CD4-positive, alpha-beta T cell treated with Interferon gamma for 1 hour (primary cell): ENCODE measurements around the gene TRIM52.
"Not testable (repeated sequence)": the region's sequence is repeated elsewhere in the genome, so short reads cannot be mapped to it uniquely, and the experiment has no call there.

Experiments
- DNase-seq: peaks from one replicate; pipeline ENCODE4 v3.0.0-alpha.2; 2020

The TRIM52 gene

DNA sequence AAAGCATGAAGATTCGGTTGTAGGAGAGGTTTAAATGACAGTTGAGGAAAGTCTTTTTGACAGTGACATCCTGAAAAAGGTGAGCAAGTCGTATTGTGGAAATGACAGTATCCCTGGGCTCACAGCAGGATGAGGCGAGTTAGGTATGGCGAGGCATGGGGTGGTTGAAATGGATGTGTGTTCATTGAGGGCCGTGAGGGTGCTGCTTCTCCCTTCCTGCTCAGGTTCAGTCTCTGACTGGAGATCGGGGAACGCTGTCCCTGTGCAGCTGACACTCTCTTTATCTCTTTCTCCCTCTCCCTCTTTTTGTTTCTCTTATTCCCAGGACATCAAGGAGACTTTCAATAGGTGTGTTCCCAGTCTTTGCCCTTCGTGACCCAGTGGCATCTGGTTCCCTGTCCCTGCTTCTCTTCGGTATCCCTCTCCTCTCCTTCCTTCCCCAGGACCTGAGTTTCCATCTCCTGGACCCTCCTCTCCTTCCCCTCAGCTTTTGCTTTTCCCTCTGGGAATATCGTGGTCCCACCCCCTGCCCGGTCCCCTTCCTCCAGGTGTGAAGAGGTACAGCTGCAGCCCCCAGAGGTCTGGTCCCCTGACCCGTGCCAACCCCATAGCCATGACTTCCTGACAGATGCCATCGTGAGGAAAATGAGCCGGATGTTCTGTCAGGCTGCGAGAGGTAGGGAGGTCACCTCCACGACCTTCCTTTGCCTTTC lies 27.7 kb downstream of the TRIM52 start:
- DNase-seq: no peak

DNA sequence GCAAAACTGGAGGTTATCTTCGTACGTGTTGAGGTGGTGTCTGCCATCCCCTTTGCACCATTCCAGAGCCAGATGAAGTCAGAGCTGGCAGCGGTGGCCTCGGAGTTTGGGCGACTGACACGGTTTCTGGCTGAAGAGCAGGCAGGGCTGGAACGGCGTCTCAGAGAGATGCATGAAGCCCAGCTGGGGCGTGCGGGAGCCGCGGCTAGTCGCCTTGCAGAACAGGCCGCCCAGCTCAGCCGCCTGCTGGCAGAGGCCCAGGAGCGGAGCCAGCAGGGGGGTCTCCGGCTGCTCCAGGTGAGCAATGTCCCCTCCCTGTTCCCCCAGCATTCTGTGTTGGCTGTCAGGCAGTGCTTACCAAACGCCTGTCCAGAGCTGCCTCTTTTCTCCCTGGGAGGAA lies 28.4 kb downstream of the TRIM52 start:
- no peak for DNase-seq

DNA sequence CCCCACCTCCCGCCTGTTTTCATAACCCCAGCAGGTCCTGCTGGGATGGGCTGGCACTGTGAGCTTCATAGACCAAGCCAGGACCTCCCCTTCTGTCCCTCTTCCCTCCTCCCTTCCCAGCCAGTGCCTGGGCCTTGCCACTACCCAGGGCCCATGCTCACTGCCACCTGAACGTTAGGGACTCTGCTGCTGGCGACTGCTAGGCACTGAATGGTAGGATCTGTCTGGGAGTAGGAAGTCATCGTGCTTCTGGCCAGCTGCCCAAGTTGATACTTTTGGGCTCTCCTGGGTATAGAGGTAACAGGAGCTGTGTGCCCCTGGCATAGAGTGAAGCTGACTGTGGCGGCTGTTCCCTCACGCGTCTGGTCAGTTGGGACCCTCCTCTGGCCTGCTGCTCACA lies 29.5 kb downstream of the TRIM52 start:
- no peak for DNase-seq

DNA sequence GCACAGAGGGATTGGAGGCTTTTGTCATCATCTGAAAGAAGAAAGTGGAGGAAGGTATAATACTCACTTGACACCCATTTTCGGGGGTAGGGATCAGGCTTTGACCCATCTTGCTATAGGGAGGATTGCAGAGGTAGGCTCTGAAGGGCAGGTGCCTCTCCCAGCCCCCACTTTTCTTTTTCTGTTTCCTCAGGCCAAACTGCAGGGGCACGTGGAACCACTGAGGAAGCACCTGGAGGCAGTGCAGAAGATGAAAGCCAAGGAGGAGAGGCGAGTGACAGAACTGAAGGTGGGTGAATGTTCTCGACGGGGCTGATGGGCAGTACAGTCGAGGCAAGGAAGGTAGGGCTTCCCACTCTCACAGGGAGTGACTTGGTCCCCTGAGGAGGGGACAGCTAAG lies 30.4 kb downstream of the TRIM52 start:
- no peak for DNase-seq

DNA sequence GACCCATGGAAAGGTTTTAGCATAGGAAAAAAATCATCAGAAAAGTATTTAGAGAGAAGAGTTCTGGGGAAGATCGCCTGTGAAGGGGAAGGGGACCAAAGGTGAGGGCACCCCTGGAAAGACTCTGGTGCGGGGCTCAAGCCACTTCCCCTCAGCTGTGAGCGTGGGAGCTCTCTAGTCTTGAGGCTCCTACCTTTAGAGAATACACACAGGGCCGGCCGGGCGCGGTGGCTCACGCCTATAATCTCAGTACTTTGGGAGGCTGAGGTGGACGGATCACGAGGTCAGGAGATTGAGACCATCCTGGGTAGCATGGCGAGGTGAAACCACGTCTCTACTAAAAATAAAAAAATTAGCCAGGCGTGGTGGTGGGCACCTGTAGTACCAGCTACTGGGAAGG lies 30.9 kb downstream of the TRIM52 start:
- no peak for DNase-seq

DNA sequence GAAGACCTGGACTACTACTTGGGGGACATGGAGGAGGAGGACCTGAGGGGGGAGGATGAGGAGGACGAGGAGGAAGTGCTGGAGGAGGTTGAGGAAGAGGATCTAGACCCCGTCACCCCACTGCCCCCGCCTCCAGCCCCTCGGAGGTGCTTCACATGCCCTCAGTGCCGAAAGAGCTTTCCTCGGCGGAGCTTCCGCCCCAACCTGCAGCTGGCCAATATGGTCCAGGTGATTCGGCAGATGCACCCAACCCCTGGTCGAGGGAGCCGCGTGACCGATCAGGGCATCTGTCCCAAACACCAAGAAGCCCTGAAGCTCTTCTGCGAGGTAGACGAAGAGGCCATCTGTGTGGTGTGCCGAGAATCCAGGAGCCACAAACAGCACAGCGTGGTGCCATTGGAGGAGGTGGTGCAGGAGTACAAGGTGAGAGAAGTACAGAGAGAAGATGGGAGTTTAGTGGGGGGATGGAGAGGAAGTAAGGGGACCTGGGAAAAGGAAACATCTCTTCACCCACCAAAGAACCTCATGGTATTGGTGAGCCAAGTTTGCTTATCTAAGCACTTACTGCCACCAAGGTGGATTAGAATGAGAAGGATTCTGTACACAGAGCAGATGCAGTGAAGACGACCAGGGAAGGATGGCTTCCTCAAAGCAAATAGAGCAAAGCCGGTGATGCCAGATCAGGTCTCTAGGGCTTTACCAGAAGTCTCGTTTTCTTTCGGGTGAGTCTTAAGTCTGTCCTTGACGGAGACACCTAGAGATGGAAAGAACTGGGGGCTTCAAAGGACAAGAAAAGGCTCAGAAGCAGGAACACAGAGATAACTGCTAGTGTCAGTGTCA lies 36.3 kb downstream of the TRIM52 start:
- peak; percentile 37 for DNase-seq

DNA sequence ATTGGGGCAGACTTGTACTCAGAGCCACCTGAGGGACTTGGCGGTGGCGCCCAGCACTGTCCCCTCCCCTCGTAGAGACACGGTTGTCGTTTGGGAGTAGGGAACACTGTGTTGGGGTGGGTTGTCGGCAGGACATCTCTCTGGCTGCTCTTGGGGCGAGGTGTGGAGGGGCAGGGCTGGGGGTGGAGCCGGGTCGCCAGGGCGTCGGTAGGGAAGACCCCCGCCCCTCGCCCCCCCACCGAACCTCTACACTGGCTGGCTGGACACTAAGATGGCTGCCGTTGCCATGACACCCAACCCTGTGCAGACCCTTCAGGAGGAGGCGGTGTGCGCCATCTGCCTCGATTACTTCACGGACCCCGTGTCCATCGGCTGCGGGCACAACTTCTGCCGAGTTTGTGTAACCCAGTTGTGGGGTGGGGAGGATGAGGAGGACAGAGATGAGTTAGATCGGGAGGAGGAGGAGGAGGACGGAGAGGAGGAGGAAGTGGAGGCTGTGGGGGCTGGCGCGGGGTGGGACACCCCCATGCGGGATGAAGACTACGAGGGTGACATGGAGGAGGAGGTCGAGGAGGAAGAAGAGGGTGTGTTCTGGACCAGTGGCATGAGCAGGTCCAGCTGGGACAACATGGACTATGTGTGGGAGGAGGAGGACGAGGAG lies 37.1 kb downstream of the TRIM52 start:
- DNase-seq: no peak

DNA sequence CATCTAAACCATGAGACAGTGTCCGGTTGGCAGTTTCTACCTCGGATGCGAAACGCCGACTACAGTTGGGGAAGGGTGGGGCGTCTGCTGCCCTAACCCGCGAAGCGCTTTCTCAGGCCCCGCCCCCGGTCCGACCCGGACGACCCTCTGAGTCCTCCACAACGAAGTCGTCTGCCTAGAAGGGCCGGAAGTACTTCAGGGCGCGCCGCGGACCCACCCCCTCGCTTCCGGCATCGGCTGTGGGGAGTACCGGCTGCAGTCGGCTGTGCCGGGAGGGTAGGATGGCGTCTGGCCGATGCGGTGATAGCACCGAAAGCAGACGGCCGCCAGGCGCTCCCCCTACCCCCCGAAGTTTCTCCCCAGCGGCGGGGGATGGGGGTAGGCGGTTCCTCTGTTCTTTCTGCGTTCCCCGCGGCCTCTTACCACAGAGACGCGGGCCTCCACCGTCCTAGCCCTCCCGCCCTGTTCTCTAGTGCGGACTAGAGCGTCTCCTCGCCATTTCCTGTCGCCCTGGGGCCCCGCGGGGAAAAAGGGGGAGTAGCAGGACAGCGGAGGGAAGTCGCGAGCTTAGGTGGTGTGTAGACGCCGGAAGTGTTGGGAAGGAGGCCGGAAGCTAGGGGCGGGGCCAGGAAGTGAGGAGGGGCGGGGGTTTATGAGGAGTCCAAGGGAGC lies 37.8 kb downstream of the TRIM52 start, which contains the start of gene TRIM41:
TSS of gene TRIM41 (plus strand) at position 224 of the 671 bp plus-strand sequence. CDS start 719 bp downstream, outside the sequence.
- DNase-seq: peak; percentile 99

DNA sequence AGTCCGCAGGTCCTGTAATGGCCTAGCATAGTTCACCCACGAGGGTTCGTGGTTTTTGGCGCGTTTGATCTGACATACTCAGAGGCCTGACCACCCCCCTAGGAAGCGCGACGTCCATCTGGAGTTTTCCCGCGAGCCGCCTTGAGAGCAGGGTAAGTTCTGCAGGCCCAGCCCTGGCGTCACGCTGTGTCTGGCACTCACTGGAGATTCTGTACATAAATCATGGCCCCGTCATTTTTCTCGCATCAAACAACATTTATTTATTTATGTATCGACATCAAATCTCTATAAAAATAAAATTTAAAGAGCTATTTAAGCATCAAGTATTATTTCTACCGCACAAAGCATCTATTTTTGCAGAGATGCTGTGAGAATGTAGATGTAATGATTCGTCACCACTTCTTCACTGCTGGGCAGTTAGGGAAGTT lies 38.3 kb downstream of the TRIM52 start:
- DNase-seq: no peak

DNA sequence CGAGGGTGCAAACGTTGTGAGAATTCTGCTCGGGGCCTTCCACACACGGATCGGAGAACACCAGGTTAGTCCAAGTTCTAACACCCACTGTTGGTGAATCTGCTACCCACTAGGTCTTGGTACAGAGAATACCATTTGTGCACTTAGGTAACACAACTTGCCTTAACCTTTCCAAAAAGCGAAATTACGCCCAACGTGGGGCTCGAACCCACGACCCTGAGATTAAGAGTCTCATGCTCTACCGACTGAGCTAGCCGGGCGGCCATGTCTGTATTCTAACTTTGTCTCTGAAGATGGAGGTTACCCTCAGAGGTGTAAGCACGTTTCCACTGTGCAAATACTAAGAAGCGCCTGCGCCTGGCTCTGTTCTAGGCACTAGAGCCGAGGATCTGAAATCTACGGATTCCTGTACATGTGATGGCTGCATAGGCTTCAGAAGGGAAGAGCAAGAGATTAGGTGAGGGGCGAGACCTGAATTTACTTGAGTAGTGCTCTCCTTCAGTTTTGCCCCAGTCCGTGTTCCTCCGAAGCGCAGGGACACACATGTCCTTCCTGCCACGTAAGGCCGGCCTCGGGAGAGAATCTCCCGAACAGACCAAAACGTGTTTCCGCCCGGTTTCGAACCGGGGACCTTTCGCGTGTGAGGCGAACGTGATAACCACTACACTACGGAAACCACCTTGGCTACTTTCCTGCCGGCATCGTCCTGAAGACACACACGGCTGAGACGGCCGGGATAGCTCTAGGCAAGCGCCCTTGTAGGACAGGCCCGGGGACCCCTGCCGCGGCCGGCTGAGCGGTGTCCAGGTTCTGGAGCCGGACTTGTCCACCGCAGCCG lies 38.9 kb downstream of the TRIM52 start:
- DNase-seq: peak; percentile 94

DNA sequence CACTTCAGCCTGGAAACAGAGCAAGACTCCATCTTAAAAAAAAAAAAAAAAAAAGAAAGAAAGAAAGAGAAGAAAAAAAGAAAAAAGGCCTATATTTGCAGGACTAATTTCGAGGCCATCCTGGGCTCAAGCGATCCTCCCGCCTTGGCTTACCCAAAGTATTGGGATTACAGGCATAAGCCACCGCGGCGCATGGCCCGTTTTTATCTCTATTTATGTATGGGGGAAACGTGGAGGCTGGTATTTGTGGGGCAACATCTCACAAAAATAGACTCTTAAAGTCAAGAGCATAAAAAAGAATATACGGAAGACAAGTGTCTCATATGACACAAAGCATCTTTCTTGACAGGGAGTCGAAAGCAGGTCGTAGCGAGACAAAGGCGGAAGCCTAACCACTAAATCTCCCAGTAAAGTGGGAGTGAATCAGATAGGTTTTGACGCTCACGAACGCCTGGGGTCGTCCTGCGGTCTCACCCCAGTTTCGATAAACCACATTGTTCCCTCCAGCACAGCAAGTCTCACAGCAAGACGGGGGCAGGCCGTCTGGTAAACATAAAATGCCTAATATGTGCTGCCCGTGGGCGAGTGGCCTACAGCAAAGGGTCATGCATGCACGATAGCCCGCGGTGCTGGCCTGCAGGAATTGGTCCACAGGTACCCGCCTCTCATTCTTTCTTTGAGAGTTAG lies 39.7 kb downstream of the TRIM52 start:
- peak; percentile 65 for DNase-seq

DNA sequence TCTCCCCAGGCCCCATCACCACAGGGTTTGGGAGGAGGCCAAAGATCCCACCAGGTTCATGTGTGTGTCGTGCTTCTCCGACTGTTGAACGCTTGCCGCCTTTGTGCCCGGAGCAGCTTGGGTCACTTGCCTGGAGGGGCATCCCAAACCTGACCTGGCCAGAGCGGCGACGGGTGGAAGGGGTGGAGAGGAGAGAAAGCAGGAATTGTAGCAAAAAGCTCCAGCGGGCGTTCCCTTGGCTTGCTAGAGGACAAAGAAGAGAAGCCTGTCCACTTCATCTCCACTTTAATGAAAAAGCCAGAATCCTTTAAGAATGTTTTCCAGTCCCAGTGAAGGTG lies 40.8 kb downstream of the TRIM52 start:
- DNase-seq: no peak

DNA sequence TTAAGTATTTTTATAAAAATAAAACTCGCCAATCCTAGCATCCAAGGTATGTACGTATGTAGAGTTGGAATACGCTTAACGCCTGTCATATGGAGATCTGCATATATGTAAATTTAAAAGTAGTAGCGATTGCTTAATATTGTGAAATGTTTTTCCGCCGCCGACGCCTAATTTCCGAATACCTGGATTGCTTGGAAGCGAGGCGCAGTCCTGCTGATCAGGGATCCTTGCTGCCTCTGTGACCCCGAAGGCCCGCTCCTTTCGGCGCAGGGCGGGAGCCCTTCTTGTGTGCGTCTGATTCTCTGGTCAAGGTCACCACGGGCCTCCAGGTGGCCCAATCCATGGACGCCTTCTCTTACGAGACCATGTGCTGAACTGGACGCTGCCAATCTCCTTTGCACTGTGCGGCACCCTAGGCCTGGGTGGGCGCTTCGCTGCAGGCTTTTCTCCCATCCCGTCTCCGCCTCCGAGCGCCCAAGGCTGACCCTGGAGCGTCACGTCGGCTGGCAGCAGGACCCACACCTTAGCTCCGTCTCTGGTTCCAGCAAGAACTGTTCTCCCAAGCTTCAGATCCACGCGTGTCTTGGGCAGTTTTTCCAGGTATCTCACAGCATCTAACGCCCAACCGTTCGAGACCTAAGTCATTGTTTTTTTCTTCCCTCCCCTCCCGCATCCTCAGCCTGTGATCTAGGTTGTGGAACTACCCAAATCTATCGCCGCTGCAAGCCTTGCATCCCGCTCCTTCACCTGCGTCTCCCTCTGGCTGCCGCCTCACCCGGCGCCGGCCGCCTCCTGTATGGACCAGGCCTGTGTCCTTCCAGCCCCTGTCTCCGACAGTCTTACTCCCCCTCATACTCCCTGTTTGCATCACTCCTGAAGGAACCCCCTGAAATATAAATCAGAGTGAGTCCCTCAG lies 41.4 kb downstream of the TRIM52 start:
- DNase-seq: no peak

DNA sequence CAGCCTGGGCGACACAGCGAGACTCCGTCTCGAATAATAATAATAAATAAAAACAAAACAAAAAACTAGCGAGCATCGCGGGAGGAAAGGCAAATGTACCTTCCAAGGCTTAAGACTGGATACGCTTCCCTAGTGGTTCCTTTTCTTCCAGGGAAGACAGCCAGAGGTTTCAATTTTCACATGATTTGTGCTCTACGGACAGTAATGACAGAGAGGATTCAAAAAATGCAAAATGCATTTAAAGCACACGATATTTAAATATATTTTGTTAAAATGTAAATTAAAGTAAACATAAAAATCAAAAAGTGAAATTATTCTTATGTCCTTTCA lies 42.2 kb downstream of the TRIM52 start:
- no peak for DNase-seq

DNA sequence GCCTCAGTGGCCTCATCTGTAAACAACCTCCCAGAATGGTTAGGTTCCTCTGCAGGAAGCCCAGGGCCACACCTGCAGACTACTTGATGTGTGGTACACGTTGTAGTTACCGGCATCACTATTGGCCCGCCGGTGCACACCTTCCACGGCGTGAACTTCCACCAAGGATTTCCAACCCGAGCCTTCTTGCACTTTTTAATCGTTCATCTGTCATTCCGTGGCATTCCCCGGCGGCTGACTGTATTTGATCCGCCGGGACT lies 43.2 kb downstream of the TRIM52 start:
- DNase-seq: peak; percentile 43

DNA sequence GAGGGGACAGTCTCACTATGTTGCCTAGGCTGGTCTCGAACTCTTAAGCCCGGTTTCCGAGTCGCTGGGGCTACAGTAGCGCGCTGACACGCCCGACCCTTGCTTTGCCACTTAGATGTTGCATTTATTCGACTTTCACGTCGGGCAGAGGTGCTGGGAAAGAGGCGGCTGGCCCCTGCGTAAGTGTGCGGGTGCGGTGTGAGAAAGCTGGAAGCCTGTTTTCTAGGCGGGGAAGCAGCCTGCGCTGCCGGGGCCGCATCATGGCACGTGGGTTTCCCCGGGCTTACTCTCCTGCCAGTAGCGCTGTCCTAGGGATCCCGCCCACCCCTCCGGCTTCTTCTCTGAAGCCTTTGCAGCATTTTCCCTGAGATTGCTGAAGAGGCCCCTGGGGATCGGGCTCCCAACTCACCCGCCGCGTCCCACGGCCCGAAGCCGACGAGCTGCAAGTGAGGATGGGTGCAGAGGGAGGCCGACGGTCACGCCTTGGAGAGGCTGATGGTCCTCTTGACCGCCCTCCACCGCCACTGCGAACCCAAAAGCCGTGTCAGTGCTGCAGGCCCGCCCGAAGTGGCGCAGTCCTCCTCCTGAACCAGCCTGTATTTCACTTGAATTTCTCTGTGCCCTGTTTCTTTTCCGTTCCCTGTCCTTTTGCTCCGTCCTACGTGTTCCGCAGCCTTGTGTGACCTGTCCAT lies 43.7 kb downstream of the TRIM52 start:
- peak; percentile 72 for DNase-seq

DNA sequence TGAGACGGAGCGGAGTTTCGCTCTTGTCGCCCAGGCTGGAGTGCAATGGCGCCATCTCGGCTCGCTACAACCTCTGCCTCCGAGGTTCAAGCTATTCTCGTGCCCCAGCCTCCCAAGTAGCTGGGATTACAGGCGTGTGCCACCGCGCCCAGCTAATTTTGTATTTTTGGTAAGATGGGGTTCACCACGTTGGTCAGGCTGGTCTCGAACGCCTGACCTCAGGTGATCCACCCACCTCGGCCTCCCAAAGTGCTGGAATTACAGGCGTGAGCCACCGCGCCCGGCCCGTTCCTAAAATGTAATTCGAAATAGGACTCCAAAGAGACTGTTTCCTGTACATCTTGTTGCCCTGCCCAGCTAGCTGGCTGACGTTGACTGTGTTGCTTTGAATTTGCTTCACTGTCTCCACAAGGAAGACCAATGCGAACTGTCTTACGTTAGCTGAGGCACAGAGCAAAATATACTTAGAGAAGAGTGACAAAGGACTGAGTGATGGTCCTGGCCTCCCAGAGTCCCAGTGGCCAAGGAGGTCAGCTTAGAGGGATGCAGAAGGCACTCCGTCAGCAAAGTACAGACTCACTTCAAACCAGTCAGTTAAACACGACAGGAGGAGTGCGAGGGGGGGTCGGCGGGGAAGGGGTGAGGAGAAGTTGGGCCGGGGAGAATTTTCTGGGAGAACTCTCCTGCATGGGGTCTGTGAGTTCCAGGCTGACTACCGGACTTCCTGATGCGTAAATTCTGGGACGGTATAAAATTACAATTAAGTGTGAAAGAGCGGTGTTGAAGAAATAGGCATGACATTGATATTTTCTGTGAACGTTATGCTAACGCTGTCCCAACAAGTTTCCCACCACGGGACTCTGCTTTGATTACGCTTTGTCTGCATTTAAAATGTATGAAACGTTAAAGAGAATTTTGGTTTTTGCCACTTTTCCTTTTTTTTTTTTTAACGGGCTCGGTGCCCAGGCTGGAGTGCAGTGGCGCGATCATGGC lies 44.6 kb downstream of the TRIM52 start:
- no peak for DNase-seq

DNA sequence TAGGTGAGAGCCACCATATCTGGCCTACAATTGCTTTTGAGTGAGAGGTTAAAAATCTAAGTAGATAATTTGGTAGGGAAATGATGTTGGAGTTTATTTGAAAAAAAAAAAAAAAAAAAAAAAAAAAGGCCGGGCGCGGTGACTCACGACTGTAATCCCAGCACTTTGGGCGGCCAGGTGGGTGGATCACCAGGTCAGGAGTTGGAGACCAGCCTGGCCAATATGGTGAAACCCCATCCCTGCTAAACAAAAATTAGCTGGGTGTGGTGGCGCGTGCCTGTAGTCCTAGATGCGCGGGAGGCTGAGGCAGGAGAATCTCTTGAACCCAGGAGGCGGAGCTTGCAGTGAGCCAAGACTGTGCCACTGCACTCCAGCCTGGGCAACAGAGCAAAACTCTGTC lies 46.7 kb downstream of the TRIM52 start:
- DNase-seq: not testable (repeated sequence)

DNA sequence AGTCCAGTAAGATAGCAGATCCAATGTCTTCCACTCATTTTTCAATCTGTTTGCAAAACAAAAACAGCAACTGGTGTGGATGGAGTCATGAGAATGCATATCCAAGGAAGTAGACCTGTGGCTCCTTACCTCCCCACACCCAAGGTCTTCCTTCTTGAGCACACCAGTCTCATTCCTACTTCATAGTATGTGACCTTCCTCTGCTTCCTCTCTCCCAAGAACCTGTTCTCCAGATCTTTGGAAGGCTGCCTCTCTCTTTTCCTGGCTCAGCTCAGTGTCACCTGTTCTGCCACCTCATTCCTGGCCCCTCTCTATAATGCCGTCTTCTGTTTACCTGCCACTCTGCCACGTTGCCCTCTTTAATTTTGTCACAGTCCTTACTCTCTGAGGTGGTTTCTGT lies 48.0 kb downstream of the TRIM52 start:
- no peak for DNase-seq
